ENCODE measurements around the gene TRAP1. TPM values are rescaled to one million over a fixed set of nuclear protein-coding genes. Genes with fewer than 3 reads are reported as not detected.

Gene TRAP1
- total RNA-seq, 2 experiments from 2014 or later: 68.0 to 75.9 TPM

GRCh38 chr16:3643095-3643730 is 74.1 kb downstream of the TRAP1 start:
- H3K36me3 Mint-ChIP-seq (ENCODE audit: low read depth): peaks cover 8% of the 10 kb centered on the region
- Histone ChIP-seq H3K36me3 (ENCODE audit: insufficient read depth, low read length) (peaks cover 37% of the 10 kb centered on the region), H3K4me1 (ENCODE audit: insufficient read depth, low read length) (no peaks in the 10 kb centered on the region), H3K27ac (ENCODE audit: low read depth in 1 of 2, low read length in 2 of 2) (no peak overlapping the region), H3K4me3 (ENCODE audit: low read length) (no peak overlapping the region), H3K27me3 (ENCODE audit: control insufficient read depth in 1 of 2, insufficient read depth in 2 of 2, low read length in 2 of 2) (no peaks in the 10 kb centered on the region), H3K9me3 (ENCODE audit: control insufficient read depth in 1 of 2, insufficient read depth in 1 of 2, low read length in 2 of 2) (no peaks in the 10 kb centered on the region)
- CTCF ChIA-PET: no interaction called here
- peaks cover 14% of the 10 kb centered on the region for H3K4me1 Mint-ChIP-seq (ENCODE audit: low read depth)
- H3K4me3 Mint-ChIP-seq: no peak overlapping the region
- H3K27ac Mint-ChIP-seq: no peak overlapping the region
- ATAC-seq (ENCODE audit: poor library complexity): no peak
- no peaks in the 10 kb centered on the region for H3K27me3 Mint-ChIP-seq
- POLR2A ChIA-PET: no interaction called here
- H3K9me3 Mint-ChIP-seq: no peaks in the 10 kb centered on the region
- peak in 1 of 14 experiments; percentile 29 for DNase-seq
- TF ChIP-seq CTCF (IDR thresholded peaks at IDR 0.05): no peak
- intact Hi-C loops (cut with DNase I, micrococcal nuclease): no loop called here

DNA sequence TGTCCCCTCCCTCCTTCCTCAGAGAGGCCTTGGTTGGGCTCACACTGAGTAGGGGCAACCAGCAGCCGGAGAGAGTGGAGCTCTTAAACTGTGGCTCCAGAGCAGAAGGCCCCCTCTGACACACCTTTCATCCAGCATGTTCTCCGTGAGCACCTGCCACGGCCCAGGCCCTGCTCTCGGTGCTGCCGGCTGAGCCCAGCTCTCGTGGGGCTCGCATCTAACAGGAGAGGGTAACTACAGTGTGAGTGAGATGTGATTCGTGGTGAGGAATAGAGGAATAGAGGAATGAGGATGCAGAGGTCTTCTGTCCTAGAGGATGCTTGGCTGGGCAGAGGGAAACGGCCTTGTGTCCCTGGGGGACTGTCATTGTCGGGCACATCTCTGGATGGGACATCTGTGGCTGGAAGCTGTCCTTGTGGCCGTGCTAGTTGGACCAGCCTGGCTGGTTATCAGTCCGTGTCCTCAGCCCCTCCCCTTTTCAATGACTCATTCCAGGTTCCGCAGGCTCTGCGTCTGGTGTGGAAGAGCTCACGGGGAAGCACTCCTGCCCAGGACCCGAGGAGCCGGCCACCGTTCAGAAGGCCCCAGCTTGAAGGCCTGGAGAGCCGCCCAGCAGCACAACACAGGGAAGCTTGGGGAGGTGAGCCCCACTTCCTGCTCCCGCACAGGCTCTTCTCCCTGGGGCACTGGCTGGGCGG is 74.8 kb downstream of the TRAP1 start:
- no peak for TF ChIP-seq CTCF (IDR thresholded peaks at IDR 0.05)
- Histone ChIP-seq H3K27me3 (ENCODE audit: control insufficient read depth in 1 of 2, insufficient read depth in 2 of 2, low read length in 2 of 2) (no peaks in the 10 kb centered on the region), H3K9me3 (ENCODE audit: control insufficient read depth in 1 of 2, insufficient read depth in 1 of 2, low read length in 2 of 2) (no peaks in the 10 kb centered on the region), H3K4me3 (ENCODE audit: low read length) (no peak overlapping the region), H3K4me1 (ENCODE audit: insufficient read depth, low read length) (peaks cover 4% of the 10 kb centered on the region), H3K36me3 (ENCODE audit: insufficient read depth, low read length) (peaks cover 37% of the 10 kb centered on the region), H3K27ac (ENCODE audit: low read depth in 1 of 2, low read length in 2 of 2) (no peak overlapping the region)
- peaks cover 8% of the 10 kb centered on the region for H3K36me3 Mint-ChIP-seq (ENCODE audit: low read depth)
- no peak for ATAC-seq (ENCODE audit: poor library complexity)
- peaks cover 21% of the 10 kb centered on the region for H3K4me1 Mint-ChIP-seq (ENCODE audit: low read depth)
- H3K27me3 Mint-ChIP-seq: no peaks in the 10 kb centered on the region
- no peak overlapping the region for H3K4me3 Mint-ChIP-seq
- DNase-seq: no peak
- intact Hi-C loops (cut with DNase I, micrococcal nuclease): no loop called here
- no peaks in the 10 kb centered on the region for H3K9me3 Mint-ChIP-seq
- no peak overlapping the region for H3K27ac Mint-ChIP-seq
- POLR2A ChIA-PET: no interaction called here
- CTCF ChIA-PET: no interaction called here

DNA sequence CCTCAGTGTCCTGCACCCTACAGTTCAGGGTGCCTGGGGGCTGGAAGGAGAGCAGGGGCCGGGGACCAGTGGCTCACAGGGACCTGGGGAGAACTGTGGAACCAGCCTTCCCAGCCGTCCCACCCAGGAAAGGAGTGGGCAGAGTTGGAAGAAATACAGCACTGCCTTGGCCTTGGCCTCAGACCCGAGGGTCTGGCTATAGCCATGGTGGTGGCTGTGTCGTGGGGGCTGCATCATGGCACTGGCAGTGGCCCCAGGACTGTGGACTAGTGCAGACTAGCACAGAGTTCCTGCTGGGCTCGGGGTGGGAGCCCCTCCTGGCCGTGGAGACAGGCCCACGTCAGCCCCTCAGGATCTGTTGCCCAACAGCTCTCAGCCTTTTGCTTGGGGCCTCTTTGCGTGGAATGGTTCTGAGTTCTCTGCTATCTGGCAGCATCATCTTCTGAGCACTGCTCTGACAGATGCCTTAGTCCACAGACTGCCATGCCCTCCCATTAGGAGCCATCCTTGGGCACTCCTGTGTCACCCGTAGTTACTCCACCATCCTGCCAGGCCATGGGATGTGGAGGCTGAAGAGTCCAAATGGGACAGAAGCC is 75.4 kb downstream of the TRAP1 start:
- H3K36me3 ChIP-seq (ENCODE audit: insufficient read depth, low read length): peaks cover 37% of the 10 kb centered on the region
- H3K27me3 ChIP-seq (ENCODE audit: control insufficient read depth in 1 of 2, insufficient read depth in 2 of 2, low read length in 2 of 2): no peaks in the 10 kb centered on the region
- no peak for TF ChIP-seq CTCF (IDR thresholded peaks at IDR 0.05)
- H3K9me3 ChIP-seq (ENCODE audit: control insufficient read depth in 1 of 2, insufficient read depth in 1 of 2, low read length in 2 of 2): no peaks in the 10 kb centered on the region
- POLR2A ChIA-PET: no interaction called here
- H3K4me3 ChIP-seq (ENCODE audit: low read length): no peak overlapping the region
- peaks cover 10% of the 10 kb centered on the region for H3K4me1 ChIP-seq (ENCODE audit: insufficient read depth, low read length)
- DNase-seq (no peak), ATAC-seq (ENCODE audit: poor library complexity) (no peak)
- no peak overlapping the region for H3K4me3 Mint-ChIP-seq
- no peaks in the 10 kb centered on the region for H3K27me3 Mint-ChIP-seq
- peaks cover 8% of the 10 kb centered on the region for H3K36me3 Mint-ChIP-seq (ENCODE audit: low read depth)
- intact Hi-C loops (cut with DNase I, micrococcal nuclease): no loop called here
- CTCF ChIA-PET: no interaction called here
- H3K4me1 Mint-ChIP-seq (ENCODE audit: low read depth): peaks cover 27% of the 10 kb centered on the region
- no peak overlapping the region for H3K27ac ChIP-seq (ENCODE audit: low read depth in 1 of 2, low read length in 2 of 2)
- H3K9me3 Mint-ChIP-seq: no peaks in the 10 kb centered on the region
- no peak overlapping the region for H3K27ac Mint-ChIP-seq

Measured in CD4-positive, alpha-beta T cell (primary cell).